Ovary (tissue), 9 donors: Measurements from ENCODE around the gene MSI2. TPM values are rescaled to one million over a fixed set of nuclear protein-coding genes. Genes with fewer than 3 reads are reported as not detected.

Experiments used
- DNase-seq, 5 donors: peaks; one replicate each; pipeline ENCODE4 v3.0.0-alpha.2; 2019 to 2020
- H3K27ac ChIP-seq, 2 donors: fragments of 200-600 bp; one replicate each; pipeline versions ENCODE4 v1.5.1 to v1.8.0; 2019 to 2022
- H3K27me3 ChIP-seq: fragments of 200-600 bp; one replicate; pipeline ENCODE4 v1.8.0; 2022
- H3K36me3 ChIP-seq: fragments of 200-600 bp; sonication (generic); one replicate; pipeline ENCODE4 v1.5.1; 2019
- H3K4me1 ChIP-seq: one replicate; pipeline ENCODE4 v1.8.1; 2013; ENCODE audit warnings: mild to moderate bottlenecking, moderate library complexity; ENCODE audit not compliant: insufficient read depth
- H3K4me3 ChIP-seq: fragments of 200-600 bp; sonication (generic); one replicate; pipeline ENCODE4 v1.5.1; 2017
- H3K9me3 ChIP-seq, 2 donors: fragments of 200-600 bp in 1 of 2; sonication (generic) in 1 of 2; one replicate each; pipeline versions ENCODE4 v1.5.1 to v1.8.1; 2013 to 2019; ENCODE audit warnings: mild to moderate bottlenecking in 1 of 2, moderate library complexity in 1 of 2
- EP300 ChIP-seq: sonication (generic); formaldehyde crosslinking; IDR thresholded peaks from one replicate; pipeline ENCODE4 v1.6.1; 2017; ENCODE audit warnings: antibody characterized with exemption
- POLR2A ChIP-seq: fragments of 450-650 bp; IDR thresholded peaks from one replicate; pipeline ENCODE4 v1.6.1; 2017; ENCODE audit warnings: antibody characterized with exemption, mild to moderate bottlenecking, moderate library complexity
- WGBS, 3 donors: extraction: QIAGEN DNeasy Blood & Tissue Kit in 1 of 3; methylation state at CpG; one replicate each; pipeline versions ENCODE4 v1.1.5 to v1.1.7; 2013 to 2017; 5-methylcytosine and 5-hydroxymethylcytosine counted together
- intact Hi-C, 4 donors: fragments of 100-400 bp; cut with DNase I; formaldehyde crosslinking; loops; one replicate each; pipeline versions ENCODE4 v1.11.0 to v1.15.1; 2022 to 2023
- polyA plus RNA-seq, 2 donors: library from polyadenylated mRNA; stranded (reverse); fragments of 200-250 nt in 1 of 2; fragments of 350-450 nt in 1 of 2; fragmentation: Illumina TruSeq in 1 of 2; extraction: RNeasy Lipid Tissue Mini Kit (QIAGEN cat#74804) in 1 of 2; gene quantifications; one replicate each; pipeline ENCODE4 v1.2.3, GENCODE V29; 2013 to 2014
- total RNA-seq, 7 donors: library from RNA; depleted of rRNA in 2 of 7; stranded (reverse); fragments of >200 nt in 2 of 7; fragmentation: NEBNext Ultra II Directional in 3 of 7; extraction: Animal tissue kit (Norgen Biotek cat#: 25700) in 3 of 7; gene quantifications; one replicate each; pipeline versions ENCODE4 v1.1.0 to v1.2.4, GENCODE V29; 2016 to 2023
- TF ChIP-seq, protein P1 (sequence below), 3 donors: fragments of 450-650 bp in 2 of 3; fragments of 200-600 bp in 1 of 3; IDR thresholded peaks; one replicate each; pipeline versions ENCODE4 v1.5.1 to v1.8.0; 2016 to 2022; ENCODE audit warnings: antibody characterized with exemption in 3 of 3, mild to moderate bottlenecking in 1 of 3
- donor health status: DM: no; HTN: no; CAD: no; lungs with moderate emphysema.
- donor health status: DM: no; HTN: no; CAD: no.
- donor health status: Bipolar disorder and iron deficiency.
- donor health status: DM: yes; HTN: yes; CAD: no.
- donor health status: DM: no; HTN: no; CAD: no.
- donor health status: DM: yes; HTN: yes; CAD: no.

The MSI2 gene
- total and polyA plus RNA-seq, 9 donors: 43.1 to 199 (median 120) TPM

DNA sequence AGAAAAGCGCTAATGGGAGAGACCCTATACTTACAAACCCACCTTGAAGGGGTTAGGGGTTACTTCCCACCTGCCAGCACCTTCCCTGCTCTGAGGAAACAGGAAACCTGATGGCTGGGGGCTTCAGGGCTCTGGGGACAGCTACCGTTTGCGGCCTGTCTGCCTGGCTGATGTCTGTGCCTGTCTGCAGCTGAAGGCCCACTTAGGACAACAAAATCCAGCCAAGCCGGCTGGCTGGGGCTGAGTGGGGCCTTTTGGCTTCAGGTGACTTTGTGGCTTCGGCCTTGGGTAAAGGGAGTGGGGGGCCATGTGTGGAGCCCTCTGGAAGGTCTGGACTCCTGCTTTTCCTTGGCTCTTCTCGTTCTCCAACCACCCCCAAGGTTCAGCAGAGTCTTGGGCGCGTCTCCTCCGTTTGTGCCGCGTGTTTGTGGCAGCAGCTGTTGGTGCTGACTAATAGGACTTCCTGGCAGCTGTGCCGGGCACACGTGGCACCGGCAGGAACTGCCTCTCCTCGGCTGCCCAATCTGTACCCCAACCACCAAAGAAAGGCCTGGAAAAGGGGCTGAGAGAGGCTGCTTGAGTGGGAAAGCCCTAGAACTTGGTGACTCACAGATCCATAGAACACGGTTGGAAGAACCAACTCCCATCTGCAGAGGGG, 186.7 kb downstream of the MSI2 start:
- peak in 4 of 5 donors; percentile 37 to 64 (median 55) for DNase-seq

DNA sequence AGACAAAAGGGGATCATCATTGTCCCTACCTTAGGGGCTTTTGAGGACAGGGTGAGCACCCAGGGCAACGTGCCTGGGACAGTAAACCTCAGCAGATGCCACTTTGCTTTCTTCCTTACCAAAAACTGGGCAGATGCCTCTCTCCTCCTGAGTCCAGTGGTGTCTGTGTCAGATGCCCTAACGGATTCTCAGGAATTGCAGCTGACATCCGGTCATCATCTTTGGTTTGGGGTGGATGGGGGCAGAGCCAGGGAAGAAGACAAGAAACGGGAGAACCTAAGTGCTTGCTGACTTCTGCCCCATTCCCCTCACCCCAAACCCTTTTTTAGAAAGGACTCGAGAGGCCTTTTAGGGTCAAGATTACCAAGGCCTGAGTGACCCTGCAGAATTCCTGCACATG, 187.5 kb downstream of the MSI2 start:
- H3K4me1 ChIP-seq: peaks cover 38% of the 10 kb centered on the region
- TF ChIP-seq POLR2A (no peak), EP300 (no peak)
- TF ChIP-seq, protein P1, sequence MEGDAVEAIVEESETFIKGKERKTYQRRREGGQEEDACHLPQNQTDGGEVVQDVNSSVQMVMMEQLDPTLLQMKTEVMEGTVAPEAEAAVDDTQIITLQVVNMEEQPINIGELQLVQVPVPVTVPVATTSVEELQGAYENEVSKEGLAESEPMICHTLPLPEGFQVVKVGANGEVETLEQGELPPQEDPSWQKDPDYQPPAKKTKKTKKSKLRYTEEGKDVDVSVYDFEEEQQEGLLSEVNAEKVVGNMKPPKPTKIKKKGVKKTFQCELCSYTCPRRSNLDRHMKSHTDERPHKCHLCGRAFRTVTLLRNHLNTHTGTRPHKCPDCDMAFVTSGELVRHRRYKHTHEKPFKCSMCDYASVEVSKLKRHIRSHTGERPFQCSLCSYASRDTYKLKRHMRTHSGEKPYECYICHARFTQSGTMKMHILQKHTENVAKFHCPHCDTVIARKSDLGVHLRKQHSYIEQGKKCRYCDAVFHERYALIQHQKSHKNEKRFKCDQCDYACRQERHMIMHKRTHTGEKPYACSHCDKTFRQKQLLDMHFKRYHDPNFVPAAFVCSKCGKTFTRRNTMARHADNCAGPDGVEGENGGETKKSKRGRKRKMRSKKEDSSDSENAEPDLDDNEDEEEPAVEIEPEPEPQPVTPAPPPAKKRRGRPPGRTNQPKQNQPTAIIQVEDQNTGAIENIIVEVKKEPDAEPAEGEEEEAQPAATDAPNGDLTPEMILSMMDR (IDR thresholded peaks at IDR 0.05): no peak
- intact Hi-C loops: loop anchor here in 1 of 4 donors (10.0 kb wide), 1 partner anchor 231 kb away; no protein-coding TSS in a partner anchor

More for the DNA sequence above, 186.7 kb downstream of the MSI2 start:
- WGBS, 3 donors: 33 to 67% (median 40%) methylated on average over 16 of the region's 16 CpGs
- Histone ChIP-seq H3K4me3 (no peak overlapping the region), H3K27ac (peak overlapping the region; percentile 57 to 68), H3K27me3 (no peaks in the 10 kb centered on the region), H3K4me1 (peaks cover 39% of the 10 kb centered on the region), H3K9me3 (no peaks in the 10 kb centered on the region), H3K36me3 (no peaks in the 10 kb centered on the region)
- TF ChIP-seq POLR2A (no peak), EP300 (no peak)
- TF ChIP-seq, protein P1 (IDR thresholded peaks at IDR 0.05): no peak
- intact Hi-C loops: loop anchor here in 1 of 4 donors (10.0 kb wide), 1 partner anchor 232 kb away; no protein-coding TSS in a partner anchor

DNA sequence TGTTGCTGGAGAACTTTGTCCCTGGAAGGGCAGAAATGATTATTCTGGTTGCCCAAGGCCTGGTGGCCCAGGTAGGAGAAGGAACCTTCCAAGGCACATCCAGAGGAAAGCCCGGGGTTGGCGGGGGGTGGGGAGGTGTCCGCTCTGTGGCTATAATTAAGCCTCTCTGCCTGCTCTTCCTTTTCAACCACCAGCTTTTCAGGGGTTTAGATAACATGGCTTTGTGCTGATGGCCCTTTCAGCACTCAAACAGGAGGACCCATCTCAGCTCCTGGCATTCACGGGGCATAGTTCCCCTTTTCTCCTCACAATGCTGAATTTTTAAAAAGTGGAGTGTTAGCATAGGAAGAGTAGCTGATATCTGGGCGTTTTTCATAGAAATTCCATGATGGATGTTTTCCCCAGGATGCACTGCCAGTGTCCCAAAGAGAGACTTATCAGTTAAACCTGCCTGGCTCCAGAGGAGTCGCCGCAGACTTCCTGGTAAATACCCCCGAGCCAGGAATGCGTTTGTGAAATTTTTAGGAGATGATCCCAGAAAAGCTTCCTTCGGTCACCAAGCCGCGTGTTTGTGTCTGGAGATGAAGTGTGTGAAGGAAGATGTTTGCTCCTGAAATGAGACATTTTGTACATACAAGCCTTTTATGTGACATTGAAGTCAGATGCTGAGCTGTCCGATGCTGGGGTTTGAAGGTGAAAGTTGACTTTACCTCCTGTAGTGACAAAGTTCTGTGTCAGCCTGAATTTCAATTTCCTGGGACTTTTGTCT, 188.5 kb downstream of the MSI2 start:
- Histone ChIP-seq H3K27me3 (no peaks in the 10 kb centered on the region), H3K36me3 (no peaks in the 10 kb centered on the region), H3K9me3 (no peaks in the 10 kb centered on the region), H3K27ac (no peak overlapping the region), H3K4me3 (no peak overlapping the region), H3K4me1 (peaks cover 37% of the 10 kb centered on the region)
- DNase-seq: no peak
- TF ChIP-seq POLR2A (no peak), EP300 (no peak)
- TF ChIP-seq, protein P1 (IDR thresholded peaks at IDR 0.05): no peak
- 46 to 71% (median 53%) methylated on average over 13 of the region's 13 CpGs for WGBS, 3 donors
- intact Hi-C loops: loop anchor here in 1 of 4 donors (10.0 kb wide), 1 partner anchor 230 kb away; no protein-coding TSS in a partner anchor

More for the DNA sequence above, 187.5 kb downstream of the MSI2 start:
- Histone ChIP-seq H3K27ac (peak overlapping the region; percentile 57 to 68), H3K4me3 (no peak overlapping the region), H3K9me3 (no peaks in the 10 kb centered on the region), H3K27me3 (no peaks in the 10 kb centered on the region), H3K36me3 (no peaks in the 10 kb centered on the region)
- 80 to 87% (median 84%) methylated on average over 5 of the region's 5 CpGs for WGBS, 3 donors
- no peak for DNase-seq

DNA sequence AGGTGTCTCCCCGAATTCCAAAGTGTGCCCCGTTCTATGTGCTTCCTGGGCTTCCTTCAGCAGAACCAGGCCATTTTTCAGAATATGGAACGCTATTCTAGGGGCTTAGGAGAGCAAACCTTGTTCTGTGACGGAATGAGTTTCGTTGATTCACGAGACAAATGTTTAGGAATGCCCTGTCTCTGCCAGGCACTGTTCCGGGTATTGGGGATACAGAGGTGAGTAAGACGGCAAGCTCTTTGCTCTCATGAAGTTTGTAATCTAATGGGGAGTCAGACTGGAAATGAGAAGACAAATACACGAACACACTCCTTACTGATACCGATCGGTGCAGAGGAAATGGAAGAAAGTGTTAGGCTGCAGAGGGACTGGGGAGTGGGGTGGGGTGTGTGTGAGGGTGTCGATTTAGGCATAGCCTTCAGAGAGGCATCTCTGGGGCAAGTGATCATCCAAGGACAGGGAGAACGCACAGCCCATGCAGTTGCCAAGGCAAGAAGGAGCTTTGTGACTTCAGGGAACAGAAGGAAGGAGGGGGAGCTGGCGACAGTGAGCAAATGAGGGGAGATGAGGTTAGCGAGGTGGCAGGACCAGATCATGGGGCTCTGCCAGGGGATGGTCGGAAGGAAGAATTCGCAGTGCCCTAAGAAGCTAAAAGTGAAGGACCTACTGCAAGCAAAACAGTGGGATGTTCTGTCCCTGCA, 189.6 kb downstream of the MSI2 start:
- H3K4me1 ChIP-seq: peaks cover 27% of the 10 kb centered on the region
- no peak overlapping the region for H3K4me3 ChIP-seq
- no peak for DNase-seq
- TF ChIP-seq POLR2A (no peak), EP300 (no peak)
- TF ChIP-seq, protein P1 (IDR thresholded peaks at IDR 0.05): no peak
- WGBS, 3 donors: 73 to 91% (median 74%) methylated on average over 17 of the region's 17 CpGs
- H3K27me3 ChIP-seq: no peaks in the 10 kb centered on the region
- H3K9me3 ChIP-seq: no peaks in the 10 kb centered on the region
- no peaks in the 10 kb centered on the region for H3K36me3 ChIP-seq
- intact Hi-C loops: loop anchor here in 1 of 4 donors (10.0 kb wide), 1 partner anchor 229 kb away; no protein-coding TSS in a partner anchor
- no peak overlapping the region for H3K27ac ChIP-seq
